ACHN (cell line): ENCODE results near the gene NCOA1.

ENCODE experiments used
- DNase-seq: peaks from one replicate; pipeline ENCODE4 v3.0.0-alpha.2; 2015
- in situ Hi-C: cut with HindIII; loops from 2 replicates; pipeline ENCODE4 v1.10.0; 2017; ENCODE audit warnings: low sequenced_read_pairs, low pct_ligation_motif_present, low pct_unique_long_range_greater_than_20kb

The NCOA1 gene

GRCh38 chr2:24702800-24703199 lies 211.7 kb downstream of the NCOA1 start:
- peak; percentile 10 for DNase-seq
- in situ Hi-C loops, result no loop called here

- DNase-seq, result no peak
- in situ Hi-C loops, result no loop called here
Observed at GRCh38 chr2:24704692-24705091, 213.6 kb downstream of the NCOA1 start.

GRCh38 chr2:24707143-24707542 lies 216.1 kb downstream of the NCOA1 start:
- DNase-seq, result no peak
- in situ Hi-C loops, result no loop called here

GRCh38 chr2:24708537-24709152 lies 217.6 kb downstream of the NCOA1 start:
- in situ Hi-C loops, result no loop called here
- DNase-seq, result no peak

GRCh38 chr2:24710806-24711205 lies 219.8 kb downstream of the NCOA1 start:
- in situ Hi-C loops, result no loop called here
- no peak for DNase-seq

- in situ Hi-C loops, result no loop called here
- no peak for DNase-seq
Observed at GRCh38 chr2:24711865-24712264, 220.8 kb downstream of the NCOA1 start.

- in situ Hi-C loops, result no loop called here
- no peak for DNase-seq
Observed at GRCh38 chr2:24712296-24712695, 221.2 kb downstream of the NCOA1 start.

GRCh38 chr2:24717263-24717951 lies 226.4 kb downstream of the NCOA1 start:
- no peak for DNase-seq
- in situ Hi-C loops, result no loop called here

- in situ Hi-C loops, result no loop called here
- no peak for DNase-seq
Observed at GRCh38 chr2:24720310-24720709, 229.3 kb downstream of the NCOA1 start.

GRCh38 chr2:24721470-24721869 lies 230.4 kb downstream of the NCOA1 start:
- DNase-seq, result peak; percentile 73
- in situ Hi-C loops, result no loop called here

- in situ Hi-C loops, result no loop called here
- peak; percentile 53 for DNase-seq
Observed at GRCh38 chr2:24722141-24722790, 231.2 kb downstream of the NCOA1 start.

GRCh38 chr2:24723191-24723590 lies 232.1 kb downstream of the NCOA1 start:
- DNase-seq, result no peak
- in situ Hi-C loops, result no loop called here

- no peak for DNase-seq
- in situ Hi-C loops, result no loop called here
Observed at GRCh38 chr2:24723665-24724064, 232.6 kb downstream of the NCOA1 start.

- DNase-seq, result no peak
- in situ Hi-C loops, result no loop called here
Observed at GRCh38 chr2:24724111-24724775, 233.2 kb downstream of the NCOA1 start.

- in situ Hi-C loops, result no loop called here
- no peak for DNase-seq
Observed at GRCh38 chr2:24725956-24726355, 234.9 kb downstream of the NCOA1 start.

GRCh38 chr2:24730481-24730880 lies 239.4 kb downstream of the NCOA1 start:
- DNase-seq, result no peak
- in situ Hi-C loops, result no loop called here

GRCh38 chr2:24731040-24731439 lies 240.0 kb downstream of the NCOA1 start:
- DNase-seq, result no peak
- in situ Hi-C loops, result no loop called here

- no peak for DNase-seq
- in situ Hi-C loops, result no loop called here
Observed at GRCh38 chr2:24731923-24732322, 240.9 kb downstream of the NCOA1 start.

- no peak for DNase-seq
- in situ Hi-C loops, result no loop called here
Observed at GRCh38 chr2:24734741-24735140, 243.7 kb downstream of the NCOA1 start.
